H1 (cell line): ENCODE measurements around the gene CTPS1. TPM values are rescaled to one million over a fixed set of nuclear protein-coding genes. Genes with fewer than 3 reads are reported as not detected.

Experiments used
- TAF7 ChIP-seq: optimal IDR thresholded peaks from 2 replicates; pipeline ENCODE3; 2011; ENCODE audit warnings: low read depth, mild to moderate bottlenecking, inconsistent platforms, low read length, moderate library complexity, borderline replicate concordance
- TBP ChIP-seq: IDR thresholded peaks from 2 replicates; pipeline ENCODE4 v1.6.1; 2011; ENCODE audit warnings: low read depth, low read length, improper control_type of control experiment
- polyA plus RNA-seq, 7 experiments: library from polyadenylated mRNA; depleted of rRNA in 3 of 7; stranded (reverse) in 5 of 7; unstranded in 2 of 7; fragments of >200 nt in 5 of 7; fragments of 200-250 nt in 2 of 7; gene quantifications; 1 replicate in 5 of 7; 2 replicates in 1 of 7; 4 replicates in 1 of 7; pipeline versions ENCODE4 v1.2.1 to v1.2.3, GENCODE V29; 2011 to 2013; ENCODE audit warnings: missing spikeins in 2 of 7, mixed read lengths in 2 of 7
- total RNA-seq: library from RNA; stranded (reverse); fragmentation: NEBNext Ultra II Directional; extraction: Animal tissue kit (Norgen Biotek cat#: 25700); gene quantifications from 2 replicates; pipeline ENCODE4 v1.2.1, GENCODE V29; 2021
- TF ChIP-seq, protein P1 (sequence below): fragments of 300-600 bp; sonication (generic); IDR thresholded peaks from 2 replicates; pipeline ENCODE4 v1.7.1; 2012; ENCODE audit warnings: low read length, moderate library complexity, mild to moderate bottlenecking, inconsistent platforms; ENCODE audit not compliant: insufficient replicate concordance

Gene CTPS1
- total and polyA plus RNA-seq, 2 of the 8 experiments (the other 6 are each of a cell fraction or from before 2014, with no cell fraction given), result 35.5 to 103 TPM

DNA sequence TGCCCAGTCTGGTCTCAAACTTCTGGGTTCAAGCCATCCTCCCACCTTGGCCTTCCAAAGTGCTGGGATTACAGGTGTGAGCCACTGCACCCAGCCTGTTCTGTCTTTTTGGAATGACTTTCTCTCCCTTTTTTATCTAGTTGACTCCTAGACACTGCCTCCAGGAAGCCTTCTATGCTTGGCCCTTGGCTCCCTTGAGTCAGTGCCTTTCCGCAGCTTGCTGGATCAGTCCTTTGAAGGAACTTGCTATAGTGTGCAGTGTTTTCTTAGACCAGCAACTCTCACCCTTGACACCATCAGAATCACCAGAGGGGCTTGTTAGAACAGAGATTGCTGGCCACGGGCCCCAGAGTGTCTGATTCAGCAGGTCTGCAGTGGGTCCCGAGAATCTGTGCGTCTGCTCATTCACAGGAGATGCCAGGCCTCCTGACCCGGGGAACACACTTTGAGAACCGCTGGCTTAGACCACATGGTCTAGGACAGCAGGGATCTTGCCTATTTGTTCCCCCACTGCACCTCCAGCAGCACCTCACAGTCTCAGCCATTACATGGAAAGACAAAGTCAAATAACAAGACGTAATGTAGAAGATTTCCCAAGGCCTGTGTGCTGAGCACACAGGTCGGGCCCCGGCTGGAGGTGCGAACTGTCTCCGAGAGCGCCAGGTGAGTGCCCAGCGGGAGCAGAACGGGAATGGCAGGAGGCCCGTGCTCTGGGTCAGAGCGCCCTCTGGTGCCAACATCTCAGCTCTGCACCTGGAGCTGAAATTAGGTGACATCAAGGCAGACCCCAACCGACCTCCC lies 27.4 kb upstream of the CTPS1 start (continued):
- TF ChIP-seq TAF7 (no peak), TBP (no peak)
- TF ChIP-seq, protein P1, sequence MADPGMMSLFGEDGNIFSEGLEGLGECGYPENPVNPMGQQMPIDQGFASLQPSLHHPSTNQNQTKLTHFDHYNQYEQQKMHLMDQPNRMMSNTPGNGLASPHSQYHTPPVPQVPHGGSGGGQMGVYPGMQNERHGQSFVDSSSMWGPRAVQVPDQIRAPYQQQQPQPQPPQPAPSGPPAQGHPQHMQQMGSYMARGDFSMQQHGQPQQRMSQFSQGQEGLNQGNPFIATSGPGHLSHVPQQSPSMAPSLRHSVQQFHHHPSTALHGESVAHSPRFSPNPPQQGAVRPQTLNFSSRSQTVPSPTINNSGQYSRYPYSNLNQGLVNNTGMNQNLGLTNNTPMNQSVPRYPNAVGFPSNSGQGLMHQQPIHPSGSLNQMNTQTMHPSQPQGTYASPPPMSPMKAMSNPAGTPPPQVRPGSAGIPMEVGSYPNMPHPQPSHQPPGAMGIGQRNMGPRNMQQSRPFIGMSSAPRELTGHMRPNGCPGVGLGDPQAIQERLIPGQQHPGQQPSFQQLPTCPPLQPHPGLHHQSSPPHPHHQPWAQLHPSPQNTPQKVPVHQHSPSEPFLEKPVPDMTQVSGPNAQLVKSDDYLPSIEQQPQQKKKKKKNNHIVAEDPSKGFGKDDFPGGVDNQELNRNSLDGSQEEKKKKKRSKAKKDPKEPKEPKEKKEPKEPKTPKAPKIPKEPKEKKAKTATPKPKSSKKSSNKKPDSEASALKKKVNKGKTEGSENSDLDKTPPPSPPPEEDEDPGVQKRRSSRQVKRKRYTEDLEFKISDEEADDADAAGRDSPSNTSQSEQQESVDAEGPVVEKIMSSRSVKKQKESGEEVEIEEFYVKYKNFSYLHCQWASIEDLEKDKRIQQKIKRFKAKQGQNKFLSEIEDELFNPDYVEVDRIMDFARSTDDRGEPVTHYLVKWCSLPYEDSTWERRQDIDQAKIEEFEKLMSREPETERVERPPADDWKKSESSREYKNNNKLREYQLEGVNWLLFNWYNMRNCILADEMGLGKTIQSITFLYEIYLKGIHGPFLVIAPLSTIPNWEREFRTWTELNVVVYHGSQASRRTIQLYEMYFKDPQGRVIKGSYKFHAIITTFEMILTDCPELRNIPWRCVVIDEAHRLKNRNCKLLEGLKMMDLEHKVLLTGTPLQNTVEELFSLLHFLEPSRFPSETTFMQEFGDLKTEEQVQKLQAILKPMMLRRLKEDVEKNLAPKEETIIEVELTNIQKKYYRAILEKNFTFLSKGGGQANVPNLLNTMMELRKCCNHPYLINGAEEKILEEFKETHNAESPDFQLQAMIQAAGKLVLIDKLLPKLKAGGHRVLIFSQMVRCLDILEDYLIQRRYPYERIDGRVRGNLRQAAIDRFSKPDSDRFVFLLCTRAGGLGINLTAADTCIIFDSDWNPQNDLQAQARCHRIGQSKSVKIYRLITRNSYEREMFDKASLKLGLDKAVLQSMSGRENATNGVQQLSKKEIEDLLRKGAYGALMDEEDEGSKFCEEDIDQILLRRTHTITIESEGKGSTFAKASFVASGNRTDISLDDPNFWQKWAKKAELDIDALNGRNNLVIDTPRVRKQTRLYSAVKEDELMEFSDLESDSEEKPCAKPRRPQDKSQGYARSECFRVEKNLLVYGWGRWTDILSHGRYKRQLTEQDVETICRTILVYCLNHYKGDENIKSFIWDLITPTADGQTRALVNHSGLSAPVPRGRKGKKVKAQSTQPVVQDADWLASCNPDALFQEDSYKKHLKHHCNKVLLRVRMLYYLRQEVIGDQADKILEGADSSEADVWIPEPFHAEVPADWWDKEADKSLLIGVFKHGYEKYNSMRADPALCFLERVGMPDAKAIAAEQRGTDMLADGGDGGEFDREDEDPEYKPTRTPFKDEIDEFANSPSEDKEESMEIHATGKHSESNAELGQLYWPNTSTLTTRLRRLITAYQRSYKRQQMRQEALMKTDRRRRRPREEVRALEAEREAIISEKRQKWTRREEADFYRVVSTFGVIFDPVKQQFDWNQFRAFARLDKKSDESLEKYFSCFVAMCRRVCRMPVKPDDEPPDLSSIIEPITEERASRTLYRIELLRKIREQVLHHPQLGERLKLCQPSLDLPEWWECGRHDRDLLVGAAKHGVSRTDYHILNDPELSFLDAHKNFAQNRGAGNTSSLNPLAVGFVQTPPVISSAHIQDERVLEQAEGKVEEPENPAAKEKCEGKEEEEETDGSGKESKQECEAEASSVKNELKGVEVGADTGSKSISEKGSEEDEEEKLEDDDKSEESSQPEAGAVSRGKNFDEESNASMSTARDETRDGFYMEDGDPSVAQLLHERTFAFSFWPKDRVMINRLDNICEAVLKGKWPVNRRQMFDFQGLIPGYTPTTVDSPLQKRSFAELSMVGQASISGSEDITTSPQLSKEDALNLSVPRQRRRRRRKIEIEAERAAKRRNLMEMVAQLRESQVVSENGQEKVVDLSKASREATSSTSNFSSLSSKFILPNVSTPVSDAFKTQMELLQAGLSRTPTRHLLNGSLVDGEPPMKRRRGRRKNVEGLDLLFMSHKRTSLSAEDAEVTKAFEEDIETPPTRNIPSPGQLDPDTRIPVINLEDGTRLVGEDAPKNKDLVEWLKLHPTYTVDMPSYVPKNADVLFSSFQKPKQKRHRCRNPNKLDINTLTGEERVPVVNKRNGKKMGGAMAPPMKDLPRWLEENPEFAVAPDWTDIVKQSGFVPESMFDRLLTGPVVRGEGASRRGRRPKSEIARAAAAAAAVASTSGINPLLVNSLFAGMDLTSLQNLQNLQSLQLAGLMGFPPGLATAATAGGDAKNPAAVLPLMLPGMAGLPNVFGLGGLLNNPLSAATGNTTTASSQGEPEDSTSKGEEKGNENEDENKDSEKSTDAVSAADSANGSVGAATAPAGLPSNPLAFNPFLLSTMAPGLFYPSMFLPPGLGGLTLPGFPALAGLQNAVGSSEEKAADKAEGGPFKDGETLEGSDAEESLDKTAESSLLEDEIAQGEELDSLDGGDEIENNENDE, result no peak
- TF ChIP-seq, all 59 proteins: peak for 10
